Activated T-cell treated with anti-CD3 and anti-CD28 coated beads, Interleukin-2, amount 50 U/mL, for 48 hours (primary cell): ENCODE data around the gene CDH12.
A peak's percentile ranks its signal among the peaks of the same experiment; 100 is the strongest.
"Not testable (repeated sequence)": the region's sequence is repeated elsewhere in the genome, so short reads cannot be mapped to it uniquely, and the experiment has no call there.

Experiments
- DNase-seq, 2 experiments: peaks; one replicate each; pipeline ENCODE4 v3.0.0-alpha.2; 2020

Gene CDH12

DNA sequence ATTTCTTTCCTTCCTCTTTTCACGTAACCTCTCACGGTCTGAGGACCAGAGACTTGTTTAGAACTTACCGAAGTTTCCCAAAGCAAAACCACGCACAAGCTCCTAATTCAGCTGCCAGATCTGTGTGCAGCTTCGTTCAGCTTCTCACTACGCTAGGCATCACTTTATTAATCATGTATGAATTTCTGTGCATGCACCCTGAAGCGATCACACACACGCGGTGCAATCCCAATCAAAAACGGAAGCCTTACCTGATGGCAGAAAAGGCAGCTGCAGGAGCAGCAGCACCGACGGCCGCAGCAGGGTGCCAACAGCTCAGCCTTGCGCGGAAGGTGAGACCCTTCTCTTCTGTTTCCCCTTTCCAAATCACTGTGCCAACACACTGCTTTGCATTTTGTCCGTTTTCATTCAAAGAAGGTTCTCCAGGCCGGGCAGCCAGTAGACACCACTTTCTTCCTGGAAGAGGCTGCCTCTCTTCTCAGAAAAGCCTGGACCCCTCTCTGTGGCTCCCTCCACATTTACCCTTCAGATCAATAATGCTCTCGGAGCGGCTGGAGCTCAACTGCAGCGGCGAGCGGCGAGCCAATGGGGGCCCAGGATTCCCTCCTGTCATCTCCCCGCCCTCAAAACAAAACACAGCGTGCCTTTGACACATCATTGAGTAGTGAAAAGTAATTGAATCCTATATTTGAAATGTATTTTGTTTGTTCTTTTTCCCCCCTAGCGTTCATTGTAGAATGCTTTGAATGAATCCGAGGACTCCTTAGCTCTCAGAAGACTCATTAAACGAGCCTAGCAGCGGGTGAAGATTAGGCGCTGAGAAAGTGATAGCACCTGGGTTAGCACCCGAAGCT is at the start of gene CDH12:
CDH12 (minus strand) TSS at position 538 of the 854 bp plus-strand sequence.
- DNase-seq, result peak in 1 of 2 experiments; percentile 14

DNA sequence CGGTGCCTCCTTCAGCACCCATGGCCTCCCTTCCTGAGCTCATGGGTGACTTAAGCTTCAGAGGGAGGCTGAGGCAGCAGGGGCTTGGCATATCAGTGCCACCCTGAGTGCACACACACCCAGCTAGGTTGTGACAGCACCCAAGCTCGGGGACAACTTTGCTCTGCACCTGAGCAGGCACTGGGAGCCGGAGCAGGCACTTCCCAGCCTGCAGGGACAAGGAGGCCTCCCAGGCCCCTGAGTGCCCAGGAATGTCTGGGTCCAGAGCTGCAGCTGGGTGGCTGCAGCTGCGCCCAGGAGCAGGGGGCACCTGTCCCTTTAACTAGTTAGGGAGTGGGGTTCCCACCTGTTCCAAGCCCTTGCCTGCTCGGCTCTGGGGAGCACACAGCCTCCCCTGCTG is 48.7 kb upstream of the CDH12 start:
- DNase-seq, result no peak

DNA sequence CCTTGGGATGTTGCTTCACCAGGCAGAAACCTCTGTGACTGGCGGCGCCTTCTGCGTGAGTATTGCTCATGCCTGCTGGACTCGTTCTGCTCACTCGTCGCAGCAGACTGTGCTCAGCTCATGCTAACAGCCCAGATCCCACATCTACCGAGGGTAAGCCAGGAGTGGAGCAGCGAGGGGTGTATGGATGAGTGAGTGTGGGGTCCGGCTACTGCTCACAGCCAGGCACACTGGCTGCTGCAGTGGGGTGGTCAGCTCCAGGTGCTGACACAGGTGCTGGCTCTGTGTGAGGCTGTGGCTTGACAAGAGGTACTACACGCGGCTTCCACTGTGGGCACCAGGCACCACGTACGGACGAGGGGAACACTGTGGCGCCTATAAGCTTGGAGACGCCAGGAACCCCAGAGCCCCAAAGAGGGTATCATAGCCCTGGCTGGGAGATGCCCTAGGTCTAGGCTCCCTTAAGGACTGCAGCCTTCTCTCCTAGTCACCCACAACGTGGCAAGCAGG is 47.7 kb upstream of the CDH12 start:
- no peak for DNase-seq

DNA sequence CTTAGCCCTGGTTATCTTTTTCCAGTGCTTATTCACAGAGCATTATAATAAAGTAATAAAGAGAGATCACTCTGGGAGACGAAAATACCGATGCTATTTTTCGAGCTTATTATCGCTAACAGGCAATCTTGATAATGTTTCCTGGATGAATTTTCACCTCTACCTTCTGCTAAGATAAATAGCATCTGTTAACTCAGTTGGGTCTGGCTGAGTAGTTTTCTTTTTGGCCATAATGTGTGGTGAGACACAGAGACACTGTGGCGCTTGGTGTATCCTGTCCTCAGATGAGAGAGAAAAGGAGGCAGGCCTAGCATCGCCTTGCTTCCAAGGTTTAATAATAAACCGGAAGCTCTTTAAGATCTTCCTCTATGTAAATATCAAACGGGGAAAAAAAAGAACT is 46.2 kb upstream of the CDH12 start:
- no peak for DNase-seq

DNA sequence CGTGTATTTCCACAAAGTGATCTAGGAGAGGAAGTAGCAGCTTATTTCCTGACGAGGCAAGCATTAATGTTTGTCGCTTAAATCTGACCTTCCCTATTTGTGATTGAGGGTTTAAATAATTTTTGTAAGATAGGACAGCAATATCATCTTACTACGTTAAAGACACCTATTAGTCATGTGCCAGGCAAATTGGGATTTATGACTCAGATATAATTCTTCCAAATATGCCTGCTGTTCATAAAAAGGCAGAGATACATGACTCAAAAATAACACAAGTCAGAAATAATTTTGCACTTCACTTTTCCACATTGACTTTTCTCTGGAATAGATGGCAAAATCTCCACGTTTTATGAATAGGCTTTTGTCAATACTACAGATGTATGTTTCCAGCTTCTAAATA is 43.0 kb upstream of the CDH12 start:
- DNase-seq, result no peak

DNA sequence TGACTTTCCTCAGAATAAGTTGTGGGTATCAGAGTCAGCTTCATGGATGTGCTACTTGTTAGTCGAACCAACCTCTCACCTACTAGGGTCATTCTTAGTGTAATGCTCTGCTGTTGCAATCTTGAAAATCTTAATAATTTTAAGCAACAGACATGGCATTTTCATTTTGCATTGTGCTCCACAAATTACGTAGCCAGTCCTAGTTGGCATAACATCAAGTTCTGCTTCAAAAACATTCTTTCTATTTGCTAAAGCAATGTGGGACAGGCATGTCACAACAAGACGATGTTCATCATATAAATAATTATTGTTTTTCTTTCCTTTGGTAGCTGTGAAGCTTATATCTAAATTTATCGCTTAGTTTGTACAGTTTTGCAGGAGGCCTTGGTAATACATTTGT is 39.3 kb upstream of the CDH12 start:
- DNase-seq, result no peak

DNA sequence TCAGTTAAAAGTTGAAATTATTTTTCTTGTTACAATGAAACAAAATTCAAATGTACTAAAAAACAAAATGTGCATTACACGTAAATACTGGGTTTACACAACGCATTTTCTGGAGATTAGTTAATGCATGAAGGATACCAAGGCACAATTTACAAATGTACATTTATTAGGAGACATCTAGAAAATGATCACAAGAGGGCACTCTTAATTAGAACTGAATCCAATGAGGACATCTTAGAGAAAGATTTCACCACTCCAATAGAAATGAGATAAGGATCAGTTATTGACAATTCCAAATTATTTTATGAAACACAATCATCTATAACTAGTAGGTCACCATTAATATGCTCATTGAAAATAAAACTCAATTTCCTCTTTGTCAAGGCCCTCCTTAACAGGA is 36.6 kb upstream of the CDH12 start:
- DNase-seq, result no peak

DNA sequence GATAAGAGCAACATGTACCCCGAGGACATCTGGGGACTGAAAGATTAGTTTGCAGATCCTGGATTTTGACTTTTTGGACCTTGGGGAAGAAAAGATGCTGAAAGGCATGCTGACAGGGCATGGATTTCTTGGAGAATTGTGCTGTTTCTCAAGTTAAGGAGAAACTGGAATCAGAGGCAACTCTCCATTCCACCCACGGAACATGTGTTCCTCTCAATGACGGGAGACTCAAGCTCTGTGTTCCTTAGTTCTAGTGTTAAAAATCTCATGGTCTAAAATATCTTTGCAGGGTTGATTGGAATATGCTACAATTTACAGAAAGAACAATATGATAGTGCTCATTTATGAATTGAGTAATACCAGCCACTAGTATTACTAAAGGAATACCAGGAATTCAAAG is 34.4 kb upstream of the CDH12 start:
- no peak for DNase-seq

DNA sequence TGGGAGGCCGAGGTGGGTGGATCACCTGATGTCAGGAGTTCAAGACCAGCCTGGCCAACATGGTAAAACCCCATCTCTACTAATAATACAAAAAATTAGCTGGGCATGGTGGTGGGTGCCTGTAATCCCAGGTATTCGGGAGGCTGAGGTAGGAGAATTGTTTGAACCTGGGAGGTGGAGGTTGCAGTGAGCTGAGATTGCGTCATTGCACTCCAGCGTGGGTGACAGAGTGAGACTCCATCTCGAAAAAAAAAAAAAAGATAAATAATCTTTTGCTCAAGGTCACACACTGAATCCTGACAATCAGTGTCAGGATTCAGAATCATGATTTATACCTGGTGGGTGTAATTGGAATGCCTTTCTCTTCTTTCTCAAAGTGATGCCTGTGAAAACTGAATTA is 5.8 kb upstream of the CDH12 start:
- not testable (repeated sequence) for DNase-seq

DNA sequence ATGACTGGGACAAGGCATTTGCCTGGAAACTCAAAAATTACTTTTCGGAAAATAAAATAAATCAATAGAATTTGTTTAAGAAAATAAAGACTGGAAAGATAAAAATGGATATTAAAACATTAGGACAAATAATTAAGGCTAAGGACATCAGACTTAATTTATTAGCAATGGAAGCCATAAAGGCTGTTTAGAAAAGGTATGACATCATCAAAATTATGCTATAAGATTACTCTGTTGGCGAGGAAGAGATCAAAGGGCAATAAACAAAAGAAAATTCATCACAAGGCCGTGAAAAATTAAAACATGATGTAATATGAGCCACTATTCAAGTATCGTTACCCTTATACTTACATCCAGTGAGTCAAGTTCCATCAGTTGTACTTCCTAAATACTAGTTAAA is 2.7 kb upstream of the CDH12 start:
- no peak for DNase-seq

DNA sequence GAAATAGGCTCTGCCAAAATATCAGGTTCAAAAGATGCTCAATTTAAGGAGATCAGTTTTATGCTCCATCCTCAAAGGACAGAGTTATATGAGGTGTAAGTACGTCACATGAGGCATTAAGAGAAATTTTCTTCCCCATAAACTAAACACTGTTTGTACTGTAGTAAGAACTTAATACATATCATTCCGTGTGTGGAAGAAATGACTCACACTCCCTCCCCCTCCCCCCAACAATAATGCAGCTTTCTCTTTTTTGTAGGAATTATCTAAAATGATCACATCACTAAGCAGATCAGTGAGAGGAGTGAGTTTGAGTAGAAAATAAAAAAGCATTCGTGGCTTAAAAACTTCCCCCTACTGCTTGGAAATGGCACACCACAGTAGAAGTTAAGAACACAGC is 2.2 kb downstream of the CDH12 start:
- no peak for DNase-seq

DNA sequence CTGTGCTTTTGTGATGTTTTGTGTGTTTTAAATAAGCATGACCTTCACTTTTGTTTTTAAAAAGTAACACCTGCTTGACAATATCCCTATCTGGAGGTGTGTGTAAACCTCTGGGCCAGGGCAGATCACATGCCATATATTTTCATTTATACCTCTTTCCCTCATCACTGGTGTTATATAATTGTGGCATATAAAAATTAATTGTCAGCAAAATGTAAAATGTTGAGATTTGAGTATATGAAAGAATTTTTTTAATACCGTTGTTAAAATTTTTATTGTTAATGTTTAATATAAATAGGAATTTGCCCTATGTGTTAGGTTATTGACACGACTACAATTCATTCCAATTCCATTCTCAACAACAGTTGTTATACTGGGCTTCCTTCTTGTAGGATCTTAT is 6.5 kb downstream of the CDH12 start:
- DNase-seq, result no peak

DNA sequence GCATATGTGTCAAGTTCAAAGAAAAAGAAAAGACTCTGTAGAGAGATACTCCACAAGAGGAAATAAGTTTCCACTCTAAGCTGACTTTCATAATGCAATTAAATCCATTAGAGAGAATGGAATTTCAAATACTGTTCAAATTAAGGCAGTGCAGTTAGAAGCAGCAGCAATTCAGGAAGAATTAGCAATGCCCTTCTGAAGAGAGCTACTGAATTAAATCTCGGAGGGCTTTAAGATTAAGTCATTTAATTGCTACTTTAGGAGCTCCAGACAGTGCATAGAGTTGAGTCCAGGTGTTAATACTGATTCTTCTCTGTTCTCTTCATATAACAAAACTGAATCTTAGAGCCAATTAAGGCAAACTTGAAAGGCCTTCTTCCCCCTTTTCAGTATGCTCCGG is 8.5 kb downstream of the CDH12 start:
- no peak for DNase-seq

DNA sequence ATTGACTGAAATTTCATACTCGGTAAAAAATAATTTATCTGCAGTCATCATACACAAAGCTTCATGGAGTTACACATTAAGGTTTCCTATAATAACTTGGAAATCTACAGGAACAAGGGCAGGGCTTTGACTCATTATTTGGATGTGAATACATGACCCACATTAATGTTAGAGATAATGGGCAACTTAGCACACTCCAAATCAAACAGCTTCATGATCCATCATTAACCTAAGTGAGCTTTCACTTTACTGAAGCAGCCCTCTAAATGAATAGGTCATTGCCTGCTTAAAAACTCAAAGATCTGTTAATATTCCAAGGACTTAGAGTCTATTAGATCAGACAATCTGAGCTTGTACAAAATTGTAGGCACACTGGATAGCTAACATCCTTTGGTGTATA is 9.0 kb downstream of the CDH12 start:
- no peak for DNase-seq

DNA sequence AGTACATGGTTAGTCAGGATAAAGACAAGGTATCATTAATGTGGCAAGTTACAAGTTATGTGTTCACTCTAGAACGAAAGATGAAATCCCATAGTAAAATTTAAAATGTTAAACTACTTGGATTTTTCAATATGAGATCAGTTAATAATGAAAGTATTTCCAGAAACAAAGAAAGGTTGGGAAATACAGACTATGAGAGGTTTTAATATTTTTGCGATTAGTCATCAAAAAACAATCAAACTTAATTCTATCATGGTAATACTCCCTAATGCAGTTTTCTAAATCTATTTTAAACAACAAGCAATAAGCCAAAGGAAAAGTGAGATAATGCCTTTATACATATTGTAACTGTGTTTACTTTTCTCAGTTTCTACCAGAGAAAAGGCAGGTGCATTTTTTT is 10.6 kb downstream of the CDH12 start:
- DNase-seq, result no peak

DNA sequence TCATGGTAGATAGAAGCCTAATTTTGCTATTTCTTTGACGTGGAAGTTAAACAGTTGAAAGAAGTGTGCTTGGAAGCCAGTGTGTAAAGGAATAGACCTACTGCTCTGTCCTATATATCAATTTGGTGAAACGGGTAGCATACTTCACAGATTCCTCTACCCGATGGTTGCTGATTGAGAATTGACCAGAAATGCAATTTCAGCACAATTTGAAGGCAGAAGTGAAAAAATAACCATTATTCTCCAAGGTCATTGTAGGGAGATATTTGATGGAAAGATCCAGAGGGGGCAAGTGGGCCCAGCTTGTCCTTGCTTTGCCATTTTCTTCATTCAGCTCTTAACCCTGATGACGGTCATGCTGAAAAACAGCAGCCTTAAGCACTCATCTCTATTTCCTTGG is 15.3 kb downstream of the CDH12 start:
- no peak for DNase-seq

DNA sequence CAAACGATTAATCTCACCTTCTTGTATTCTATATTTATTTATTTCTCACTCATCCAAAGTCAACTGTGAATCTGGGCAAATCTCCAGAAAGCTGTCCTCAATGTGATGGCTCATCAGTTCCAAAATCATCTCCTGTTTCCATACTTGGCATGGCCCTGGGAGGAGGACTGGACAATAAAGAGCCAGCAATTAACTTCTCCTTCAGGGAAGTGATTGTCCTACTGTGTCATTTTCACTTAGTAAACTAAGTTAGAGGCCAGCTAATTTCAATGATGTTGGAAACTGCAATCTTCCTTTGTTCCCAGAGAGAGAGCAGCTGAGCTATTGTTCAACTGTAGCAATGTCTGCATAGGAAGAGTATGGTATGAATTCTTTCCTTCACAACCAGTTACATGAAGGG is 17.5 kb downstream of the CDH12 start:
- DNase-seq, result no peak

DNA sequence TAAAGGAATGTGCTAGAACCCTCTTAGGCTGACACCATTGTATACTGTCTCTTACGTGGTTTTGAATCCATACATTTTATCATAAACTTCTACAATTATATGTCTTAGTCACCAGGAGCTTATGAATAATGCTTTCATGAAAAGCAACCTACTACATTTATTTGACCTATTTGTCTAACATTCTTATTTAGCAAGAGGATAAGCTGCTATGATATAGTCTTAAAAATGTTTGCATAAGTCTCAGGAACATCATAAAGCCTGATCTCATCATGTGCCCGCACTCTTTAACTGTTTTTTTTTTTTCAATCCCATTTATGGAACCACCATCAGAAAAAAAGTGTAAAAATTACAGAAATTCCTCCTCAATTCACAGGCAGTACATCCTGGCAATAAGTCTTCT is 59.7 kb downstream of the CDH12 start:
- no peak for DNase-seq

DNA sequence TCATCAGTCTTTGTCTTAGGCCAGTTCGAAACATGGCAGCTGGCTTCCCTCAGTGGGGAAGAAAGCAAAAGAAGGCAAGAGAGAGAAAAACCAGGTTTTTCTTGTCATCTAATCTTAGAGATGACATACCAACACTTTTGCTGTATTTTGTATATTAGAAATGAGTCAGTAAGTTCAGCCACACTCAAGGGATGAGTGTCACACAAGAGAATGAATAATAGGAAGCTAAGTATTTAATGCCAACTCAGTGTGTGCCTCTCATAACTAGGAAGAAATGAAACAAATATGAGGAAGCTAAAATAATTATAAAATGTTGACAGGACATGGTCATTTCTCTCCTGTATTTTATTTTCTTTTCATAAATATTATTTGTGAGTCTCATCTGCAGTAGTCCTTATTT is 65.3 kb downstream of the CDH12 start:
- DNase-seq, result no peak

DNA sequence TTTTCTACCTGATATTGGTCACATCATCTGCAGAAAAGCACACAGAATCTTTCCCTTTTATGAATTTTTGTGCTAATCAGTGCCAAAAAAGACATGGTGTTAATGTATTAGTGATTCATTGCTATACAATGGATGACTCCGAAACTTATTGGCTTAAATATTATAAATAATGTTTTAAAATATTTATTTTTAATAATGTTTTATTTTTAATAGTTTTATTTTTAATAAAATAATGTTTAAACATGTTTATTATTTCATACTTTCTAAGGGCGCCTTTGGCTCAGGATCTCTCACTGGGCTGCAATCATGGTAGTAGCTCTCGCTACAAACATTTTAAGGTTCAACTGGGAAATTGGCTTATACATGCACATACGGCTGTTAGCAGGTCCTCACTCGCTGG is 65.7 kb downstream of the CDH12 start:
- no peak for DNase-seq

DNA sequence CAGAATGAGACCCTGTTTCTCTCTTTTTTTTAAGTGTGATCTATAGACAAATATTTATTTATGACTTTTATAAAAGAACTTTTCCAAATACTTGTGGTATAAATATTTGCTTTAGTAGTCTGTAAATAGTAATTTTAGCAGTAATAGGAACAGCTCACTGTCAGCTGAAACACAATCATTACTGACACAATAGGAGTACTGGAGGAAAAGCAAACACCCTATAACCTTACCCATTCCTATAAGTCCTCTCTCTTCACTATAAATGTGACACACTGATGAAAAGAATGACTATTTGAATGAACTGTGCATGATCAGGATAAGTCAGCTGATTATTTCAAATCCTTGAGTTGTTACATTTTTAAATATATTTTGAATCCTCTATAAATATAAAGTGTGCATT is 72.4 kb downstream of the CDH12 start:
- DNase-seq, result no peak

DNA sequence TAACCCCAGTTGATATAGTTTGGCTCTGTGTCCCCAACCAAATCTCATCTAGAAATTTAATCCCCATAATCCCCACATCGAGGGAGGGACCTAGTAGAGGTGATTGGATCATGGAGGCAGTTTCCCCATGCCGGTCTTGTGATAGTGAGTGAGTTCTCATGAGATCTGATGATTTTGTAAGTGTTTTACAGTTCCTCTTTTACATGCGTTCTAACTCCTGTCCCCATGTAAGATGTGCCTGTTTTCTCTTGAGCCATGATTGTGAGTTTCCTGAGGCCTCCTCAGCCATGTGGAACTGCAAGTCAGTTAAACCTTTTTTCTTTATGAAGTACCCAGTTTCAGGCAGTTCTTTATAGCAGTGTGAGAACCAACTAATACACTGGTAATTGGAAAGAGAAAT is 73.6 kb downstream of the CDH12 start:
- DNase-seq, result no peak

DNA sequence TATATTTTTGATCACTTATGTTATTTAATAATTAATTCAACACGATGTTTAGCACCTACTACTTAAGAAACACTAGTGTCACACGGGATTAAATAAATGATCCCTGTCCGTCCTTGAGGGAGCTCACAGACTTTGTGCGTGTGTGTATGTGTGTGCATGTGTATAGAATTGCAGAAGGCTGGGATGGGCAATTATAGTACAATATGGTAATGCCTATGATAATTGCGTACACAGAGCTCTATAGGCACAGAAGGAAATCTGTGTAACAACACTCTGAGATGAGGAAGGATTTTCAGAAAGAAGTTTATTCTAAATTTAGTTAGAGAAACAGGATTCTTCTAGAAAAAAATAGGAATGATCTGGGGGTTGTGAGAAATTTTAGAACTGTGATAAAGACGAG is 76.9 kb downstream of the CDH12 start:
- no peak for DNase-seq

DNA sequence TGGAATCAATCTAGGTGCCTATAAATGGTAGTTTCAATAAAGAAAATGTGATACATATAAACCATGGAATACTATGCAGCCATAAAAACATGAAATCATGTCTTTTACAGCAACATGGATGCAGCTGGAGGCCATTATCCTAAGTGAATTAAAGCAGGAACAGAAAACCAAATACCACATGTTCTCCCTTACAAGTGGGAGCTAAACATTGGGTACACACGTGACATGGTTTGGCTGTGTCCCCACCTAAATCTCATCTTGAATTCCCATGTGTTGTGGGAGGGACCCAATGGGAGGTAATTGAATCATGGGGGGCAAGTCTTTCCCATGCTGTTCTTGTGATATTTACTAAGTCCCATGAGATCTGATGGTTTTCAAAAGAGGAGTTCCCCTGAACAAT is 78.9 kb downstream of the CDH12 start:
- DNase-seq, result not testable (repeated sequence)

DNA sequence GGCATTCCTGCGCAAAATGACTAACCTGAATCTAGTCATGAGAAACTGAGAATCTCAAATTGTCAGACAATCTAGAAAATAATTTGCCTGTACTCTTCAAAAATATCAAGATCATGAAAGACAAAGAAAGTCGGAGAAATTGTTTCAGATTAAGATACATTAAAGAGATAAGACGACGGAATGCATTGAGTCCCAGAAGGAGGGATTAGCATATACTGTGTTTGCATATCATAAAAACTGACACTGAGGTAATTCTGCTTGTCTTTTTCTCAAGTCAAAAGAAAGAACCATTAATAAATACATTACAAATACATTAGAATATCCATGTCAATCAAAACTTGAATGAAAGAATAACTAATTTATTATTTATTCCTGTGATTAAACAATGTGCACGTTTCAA is 88.4 kb downstream of the CDH12 start:
- no peak for DNase-seq
